IPS-20b (cell line): Measurements from ENCODE around the gene TRIM41.
"Not testable (repeated sequence)": the region's sequence is repeated elsewhere in the genome, so short reads cannot be mapped to it uniquely, and the experiment has no call there.

Source experiments
- H3K27ac ChIP-seq: one replicate; pipeline ENCODE4 v1.5.1; 2013; ENCODE audit warnings: low read length
- H3K27me3 ChIP-seq: 2 replicates; pipeline ENCODE4 v1.6.1; 2013; ENCODE audit warnings: mild to moderate bottlenecking, low read length, inconsistent platforms; ENCODE audit not compliant: insufficient read depth
- H3K36me3 ChIP-seq: 2 replicates; pipeline ENCODE4 v1.6.1; 2013; ENCODE audit warnings: low read depth, mild to moderate bottlenecking, inconsistent platforms, low read length, moderate library complexity; ENCODE audit not compliant: insufficient read depth
- H3K4me1 ChIP-seq: 2 replicates; pipeline ENCODE4 v1.6.1; 2013; ENCODE audit warnings: mild to moderate bottlenecking, control low read depth, inconsistent platforms, low read length, moderate library complexity; ENCODE audit not compliant: insufficient read depth
- H3K4me3 ChIP-seq: 2 replicates; pipeline ENCODE4 v1.5.1; 2013; ENCODE audit warnings: mild to moderate bottlenecking, low read length, inconsistent platforms
- H3K9ac ChIP-seq: 2 replicates; pipeline ENCODE4 v1.6.1; 2013; ENCODE audit warnings: low read depth, mild to moderate bottlenecking, inconsistent platforms, low read length, moderate library complexity
- H3K9me3 ChIP-seq: 2 replicates; pipeline ENCODE4 v1.6.1; 2013; ENCODE audit warnings: mild to moderate bottlenecking, low read depth, low read length, inconsistent platforms; ENCODE audit not compliant: insufficient read depth

Gene TRIM41

GRCh38 chr5:181271081-181271480 lies 48.0 kb downstream of the TRIM41 start:
- Histone ChIP-seq H3K4me3 (no peak overlapping the region), H3K9ac (no peak overlapping the region), H3K36me3 (no peaks in the 10 kb centered on the region), H3K27me3 (no peaks in the 10 kb centered on the region), H3K4me1 (no peaks in the 10 kb centered on the region), H3K27ac (no peak overlapping the region), H3K9me3 (no peaks in the 10 kb centered on the region)

- H3K9ac ChIP-seq, H3K4me1 ChIP-seq, H3K36me3 ChIP-seq, H3K9me3 ChIP-seq, H3K4me3 ChIP-seq, H3K27me3 ChIP-seq, H3K27ac ChIP-seq: not testable (repeated sequence)
Observed at GRCh38 chr5:181273433-181273744, 50.3 kb downstream of the TRIM41 start.

- Histone ChIP-seq H3K36me3 (peaks cover 18% of the 10 kb centered on the region), H3K4me1 (no peaks in the 10 kb centered on the region), H3K9me3 (no peaks in the 10 kb centered on the region), H3K4me3 (peak overlapping the region; percentile 85), H3K9ac (peak overlapping the region; percentile 92; the same call in 1 of the 2 replicates), H3K27me3 (no peaks in the 10 kb centered on the region), H3K27ac (no peak overlapping the region)
Observed at GRCh38 chr5:181280251-181280762, 57.2 kb downstream of the TRIM41 start.

- Histone ChIP-seq H3K27ac (peak overlapping the region; percentile 90), H3K27me3 (no peaks in the 10 kb centered on the region), H3K36me3 (peaks cover 27% of the 10 kb centered on the region), H3K9ac (peak overlapping the region; percentile 92), H3K4me3 (peak overlapping the region; percentile 85), H3K4me1 (no peaks in the 10 kb centered on the region), H3K9me3 (no peaks in the 10 kb centered on the region)
Observed at GRCh38 chr5:181281077-181281983, 58.2 kb downstream of the TRIM41 start.

- H3K4me3 ChIP-seq: peak overlapping the region; percentile 85
- H3K36me3 ChIP-seq: peaks cover 33% of the 10 kb centered on the region
- H3K9ac ChIP-seq: peak overlapping the region; percentile 92; the same call in 1 of the 2 replicates
- no peak overlapping the region for H3K27ac ChIP-seq
- no peaks in the 10 kb centered on the region for H3K27me3 ChIP-seq
- no peaks in the 10 kb centered on the region for H3K4me1 ChIP-seq
- no peaks in the 10 kb centered on the region for H3K9me3 ChIP-seq
Observed at GRCh38 chr5:181281984-181282316, 58.9 kb downstream of the TRIM41 start.

- H3K27ac ChIP-seq, H3K9ac ChIP-seq: not testable (repeated sequence)
- H3K4me3 ChIP-seq: peak overlapping the region; percentile 85
Observed at GRCh38 chr5:181282415-181282814, 59.3 kb downstream of the TRIM41 start.

GRCh38 chr5:181282874-181283273 lies 59.8 kb downstream of the TRIM41 start:
- H3K36me3 ChIP-seq: peaks cover 42% of the 10 kb centered on the region
- H3K27me3 ChIP-seq: no peaks in the 10 kb centered on the region
- H3K4me1 ChIP-seq: no peaks in the 10 kb centered on the region
- no peak overlapping the region for H3K4me3 ChIP-seq
- H3K27ac ChIP-seq: no peak overlapping the region
- H3K9ac ChIP-seq: no peak overlapping the region
- no peaks in the 10 kb centered on the region for H3K9me3 ChIP-seq

More at GRCh38 chr5:181282415-181282814, 59.3 kb downstream of the TRIM41 start:
- H3K27me3 ChIP-seq, H3K9me3 ChIP-seq, H3K4me1 ChIP-seq: not testable (repeated sequence)
- peaks cover 37% of the 10 kb centered on the region for H3K36me3 ChIP-seq

- no peaks in the 10 kb centered on the region for H3K4me1 ChIP-seq
- H3K4me3 ChIP-seq: no peak overlapping the region
- peaks cover 45% of the 10 kb centered on the region for H3K36me3 ChIP-seq
- no peaks in the 10 kb centered on the region for H3K27me3 ChIP-seq
- H3K9me3 ChIP-seq: no peaks in the 10 kb centered on the region
- H3K9ac ChIP-seq: no peak overlapping the region
- no peak overlapping the region for H3K27ac ChIP-seq
Observed at GRCh38 chr5:181283347-181283746, 60.3 kb downstream of the TRIM41 start.

- peaks cover 45% of the 10 kb centered on the region for H3K36me3 ChIP-seq
- H3K27me3 ChIP-seq, H3K4me1 ChIP-seq, H3K27ac ChIP-seq, H3K9me3 ChIP-seq, H3K4me3 ChIP-seq, H3K9ac ChIP-seq: not testable (repeated sequence)
Observed at GRCh38 chr5:181283841-181284755, 61.0 kb downstream of the TRIM41 start.
